Measurements from ENCODE around the gene TACC3.

TACC3 gene

GRCh38 chr4:1793940-1794808 lies 72.9 kb downstream of the TACC3 start:
- no peak for DNase-seq (ENCODE audit: low read depth)

All from HS-27A (cell line).